HEK293 (cell line): ENCODE measurements around the gene ZSCAN10.

Source experiments
- CTCF ChIA-PET: fragments of 350-600 bp; formaldehyde crosslinking; extraction: SDS; loops from one replicate; lab custom pipeline; 2021; ENCODE audit warnings: antibody characterized with exemption; lab: Yijun Ruan, JAX
- POLR2A ChIA-PET: fragments of 300-600 bp; formaldehyde crosslinking; extraction: SDS; loops from one replicate; lab custom pipeline; 2020; ENCODE audit warnings: antibody characterized with exemption, inconsistent platforms; lab: Yijun Ruan, JAX
- H3K27ac ChIP-seq: fragments of 200-500 bp; sonication (Bioruptor generic); 2 replicates; pipeline ENCODE4 v1.5.1; 2014; ENCODE audit warnings: low read depth, low read length, control low read depth, inconsistent platforms; ENCODE audit errors: extremely low read depth
- H3K36me3 ChIP-seq, 2 experiments: fragments of 200-500 bp in 1 of 2; sonication (Bioruptor generic) in 1 of 2; 1 replicate in 1 of 2; 2 replicates in 1 of 2; pipeline ENCODE4 v1.5.1; 2014 to 2017; ENCODE audit warnings: inconsistent platforms in 2 of 2, low read length in 2 of 2; ENCODE audit not compliant: control insufficient read depth in 2 of 2, insufficient read depth in 1 of 2
- H3K4me1 ChIP-seq: fragments of 200-500 bp; sonication (Bioruptor generic); 2 replicates; pipeline ENCODE4 v1.5.1; 2014; ENCODE audit warnings: mild to moderate bottlenecking, low read length, inconsistent platforms; ENCODE audit not compliant: control insufficient read depth, insufficient read depth
- H3K4me3 ChIP-seq: 2 replicates; pipeline ENCODE4 v1.5.1; 2011; ENCODE audit warnings: low read depth, mild to moderate bottlenecking, control low read depth, low read length, moderate library complexity
- H3K9me3 ChIP-seq: fragments of 200-500 bp; sonication (Bioruptor generic); 2 replicates; pipeline ENCODE4 v1.5.1; 2014; ENCODE audit warnings: low read depth, low read length, inconsistent platforms; ENCODE audit not compliant: control insufficient read depth, insufficient read depth
- HIC1 ChIP-seq: fragments of 450-650 bp; formaldehyde crosslinking; IDR thresholded peaks from 2 replicates; pipeline ENCODE4 v1.5.1; 2016; ENCODE audit warnings: missing biosample characterization, missing genetic modification characterization
- KLF16 ChIP-seq: fragments of 450-650 bp; formaldehyde crosslinking; IDR thresholded peaks from 2 replicates; pipeline ENCODE4 v1.5.1; 2017; ENCODE audit warnings: missing biosample characterization, missing genetic modification characterization
- KLF8 ChIP-seq: fragments of 450-650 bp; formaldehyde crosslinking; IDR thresholded peaks from 2 replicates; pipeline ENCODE4 v1.5.1; 2016; ENCODE audit warnings: missing biosample characterization, missing genetic modification characterization
- KLF9 ChIP-seq: fragments of 450-650 bp; formaldehyde crosslinking; IDR thresholded peaks from 2 replicates; pipeline ENCODE4 v1.5.1; 2016; ENCODE audit warnings: missing biosample characterization, missing genetic modification characterization, low read depth
- SP2 ChIP-seq: fragments of 450-650 bp; formaldehyde crosslinking; IDR thresholded peaks from 2 replicates; pipeline ENCODE4 v1.5.1; 2016; ENCODE audit warnings: missing biosample characterization, missing genetic modification characterization
- ZBTB17 ChIP-seq: fragments of 450-650 bp; formaldehyde crosslinking; IDR thresholded peaks from 2 replicates; pipeline ENCODE4 v1.5.1; 2016; ENCODE audit warnings: missing biosample characterization, missing genetic modification characterization
- ZFP41 ChIP-seq: fragments of 450-650 bp; formaldehyde crosslinking; IDR thresholded peaks from 2 replicates; pipeline ENCODE4 v1.5.1; 2016; ENCODE audit warnings: missing biosample characterization, missing genetic modification characterization, borderline replicate concordance
- ZNF184 ChIP-seq: fragments of 450-650 bp; IDR thresholded peaks from 2 replicates; pipeline ENCODE4 v1.5.1; 2018; ENCODE audit warnings: missing biosample characterization, mild to moderate bottlenecking, missing genetic modification characterization
- ZNF2 ChIP-seq: fragments of 450-650 bp; formaldehyde crosslinking; IDR thresholded peaks from 2 replicates; pipeline ENCODE4 v1.5.1; 2016; ENCODE audit warnings: missing biosample characterization, missing genetic modification characterization
- ZNF26 ChIP-seq: fragments of 450-650 bp; formaldehyde crosslinking; IDR thresholded peaks from 2 replicates; pipeline ENCODE4 v1.5.1; 2016; ENCODE audit warnings: missing biosample characterization, missing genetic modification characterization
- ZNF366 ChIP-seq: fragments of 450-650 bp; formaldehyde crosslinking; conservative IDR thresholded peaks from 2 replicates; pipeline ENCODE4 v1.5.1; 2016; ENCODE audit warnings: missing biosample characterization, missing genetic modification characterization
- ZNF398 ChIP-seq: fragments of 450-650 bp; formaldehyde crosslinking; IDR thresholded peaks from 2 replicates; pipeline ENCODE4 v1.5.1; 2017; ENCODE audit warnings: missing biosample characterization, missing genetic modification characterization
- ZNF423 ChIP-seq: fragments of 450-650 bp; formaldehyde crosslinking; IDR thresholded peaks from 2 replicates; pipeline ENCODE4 v1.5.1; 2016; ENCODE audit warnings: missing biosample characterization, missing genetic modification characterization
- ZNF48 ChIP-seq: fragments of 450-650 bp; formaldehyde crosslinking; IDR thresholded peaks from 2 replicates; pipeline ENCODE4 v1.5.1; 2016; ENCODE audit warnings: missing biosample characterization, missing genetic modification characterization
- ZNF561 ChIP-seq: fragments of 450-650 bp; IDR thresholded peaks from 2 replicates; pipeline ENCODE4 v1.5.1; 2018; ENCODE audit warnings: missing biosample characterization, missing genetic modification characterization, borderline replicate concordance
- ZNF660 ChIP-seq: fragments of 450-650 bp; IDR thresholded peaks from 2 replicates; pipeline ENCODE4 v1.5.1; 2018; ENCODE audit warnings: missing biosample characterization, mild to moderate bottlenecking, missing genetic modification characterization
- ZNF664 ChIP-seq: fragments of 450-650 bp; formaldehyde crosslinking; IDR thresholded peaks from 2 replicates; pipeline ENCODE4 v1.5.1; 2016; ENCODE audit warnings: missing biosample characterization, missing genetic modification characterization
- ZNF776 ChIP-seq: fragments of 450-650 bp; formaldehyde crosslinking; IDR thresholded peaks from 2 replicates; pipeline ENCODE4 v1.5.0; 2017; ENCODE audit warnings: missing biosample characterization, missing genetic modification characterization, borderline replicate concordance
- ZNF792 ChIP-seq: fragments of 450-650 bp; formaldehyde crosslinking; IDR thresholded peaks from 2 replicates; pipeline ENCODE4 v1.5.1; 2016; ENCODE audit warnings: missing biosample characterization, missing genetic modification characterization
- ZNF837 ChIP-seq: fragments of 450-650 bp; formaldehyde crosslinking; IDR thresholded peaks from 2 replicates; pipeline ENCODE4 v1.5.1; 2016; ENCODE audit warnings: missing biosample characterization, missing genetic modification characterization
- ZSCAN23 ChIP-seq: fragments of 450-650 bp; formaldehyde crosslinking; IDR thresholded peaks from 2 replicates; pipeline ENCODE4 v1.5.1; 2016; ENCODE audit warnings: missing biosample characterization, missing genetic modification characterization
- ZSCAN4 ChIP-seq: fragments of 450-650 bp; formaldehyde crosslinking; IDR thresholded peaks from 2 replicates; pipeline ENCODE4 v1.5.1; 2017; ENCODE audit warnings: missing biosample characterization, missing genetic modification characterization

Gene ZSCAN10

GRCh38 chr16:3129137-3130131 is 30.3 kb upstream of the ZSCAN10 start (continued):
- TF ChIP-seq ZNF398 (tag by site-specific recombination) (no peak), ZSCAN4 (tag by site-specific recombination) (no peak), ZBTB17 (tag by site-specific recombination) (peak; percentile 81), ZNF184 (tag by site-specific recombination) (peak; percentile 45; the same call in 1 of the 2 replicates)
- TF ChIP-seq, all 188 proteins: peak for 26

GRCh38 chr16:3127745-3128144 is 28.7 kb upstream of the ZSCAN10 start:
- CTCF ChIA-PET = interaction anchor here (0.6 to 6.6 kb wide), 8 partner anchors 24 to 144 kb away, joined by 3 to 54 read pairs (median 4); partner anchors contain the start of gene ZSCAN10
- Histone ChIP-seq H3K9me3 (no peaks in the 10 kb centered on the region), H3K4me1 (no peaks in the 10 kb centered on the region; the same call in 1 of the 2 replicates), H3K27ac (no peak overlapping the region), H3K36me3 (peaks cover 17 to 53% of the 10 kb centered on the region in 2 experiments; a peak in 2 of 3 replicates), H3K4me3 (no peak overlapping the region)
- TF ChIP-seq ZNF664 (tag by site-specific recombination) (peak; percentile 22; the same call in 1 of the 2 replicates), ZNF660 (tag by site-specific recombination) (no peak)
- POLR2A ChIA-PET = interaction anchor here (0.9 to 2.9 kb wide), 3 partner anchors 21 to 69 kb away, joined by 3 to 17 read pairs (median 3); no protein-coding TSS in a partner anchor

- Histone ChIP-seq H3K36me3 (peaks cover 9 to 52% of the 10 kb centered on the region in 2 experiments; a peak in 2 of 3 replicates), H3K27ac (peak overlapping the region; percentile 58; the same call in 1 of the 2 replicates), H3K4me3 (peak overlapping the region; percentile 73), H3K4me1 (no peaks in the 10 kb centered on the region; the same call in 1 of the 2 replicates), H3K9me3 (no peaks in the 10 kb centered on the region)
- ChIA-PET CTCF (interaction anchor here (0.8 to 6.6 kb wide), 3 partner anchors 26 to 65 kb away, joined by 3 to 54 read pairs (median 4); no protein-coding TSS in a partner anchor), POLR2A (interaction anchor here (2.6 to 2.9 kb wide), 2 partner anchors 10 to 18 kb away, joined by 6 to 17 read pairs; partner anchors contain the start of gene ZNF213)
- TF ChIP-seq KLF9 (tag by site-specific recombination) = peak; percentile 97
- TF ChIP-seq ZNF837 (tag by site-specific recombination) = 0 out of 2 replicates have a peak, but pooled peaks have one; percentile 59
- TF ChIP-seq ZNF48 = no peak
- TF ChIP-seq ZNF26 = no peak
- TF ChIP-seq ZNF776 (tag by site-specific recombination) = no peak
- TF ChIP-seq ZNF423 (tag by site-specific recombination) = no peak
- peak; percentile 98 for TF ChIP-seq SP2 (tag by site-specific recombination)
- peak; percentile 81 for TF ChIP-seq KLF8
- no peak for TF ChIP-seq ZNF561 (tag by site-specific recombination)
- TF ChIP-seq ZNF2 = peak; percentile 92
- 0 out of 2 replicates have a peak, but pooled peaks have one; percentile 35 for TF ChIP-seq ZSCAN23
- no peak for TF ChIP-seq ZFP41 (tag by site-specific recombination)
- TF ChIP-seq HIC1 (tag by site-specific recombination) = no peak; the same call in 1 of the 2 replicates
- no peak for TF ChIP-seq ZNF792 (tag by site-specific recombination)
- peak; percentile 30; the same call in 1 of the 2 replicates for TF ChIP-seq ZNF366 (tag by site-specific recombination)
- TF ChIP-seq KLF16 (tag by site-specific recombination) = peak; percentile 97
Observed at GRCh38 chr16:3123986-3124886, 25.1 kb upstream of the ZSCAN10 start.
